OCI-LY3 (cell line): ENCODE results near the gene PEAK3.

ENCODE experiments used
- EZH2phosphoT487 ChIP-seq: fragments of 200-600 bp; shearing (Covaris generic); IDR thresholded peaks from 2 replicates; pipeline ENCODE4 v1.6.1; 2018; ENCODE audit warnings: antibody characterized with exemption, mixed run types, low read depth
- TF ChIP-seq, protein P1 (sequence below): fragments of 200-600, 300-600 bp; sonication (generic); IDR thresholded peaks from 2 replicates; pipeline ENCODE4 v1.5.1; 2014; ENCODE audit warnings: antibody characterized with exemption, low read length, low read depth

DNA sequence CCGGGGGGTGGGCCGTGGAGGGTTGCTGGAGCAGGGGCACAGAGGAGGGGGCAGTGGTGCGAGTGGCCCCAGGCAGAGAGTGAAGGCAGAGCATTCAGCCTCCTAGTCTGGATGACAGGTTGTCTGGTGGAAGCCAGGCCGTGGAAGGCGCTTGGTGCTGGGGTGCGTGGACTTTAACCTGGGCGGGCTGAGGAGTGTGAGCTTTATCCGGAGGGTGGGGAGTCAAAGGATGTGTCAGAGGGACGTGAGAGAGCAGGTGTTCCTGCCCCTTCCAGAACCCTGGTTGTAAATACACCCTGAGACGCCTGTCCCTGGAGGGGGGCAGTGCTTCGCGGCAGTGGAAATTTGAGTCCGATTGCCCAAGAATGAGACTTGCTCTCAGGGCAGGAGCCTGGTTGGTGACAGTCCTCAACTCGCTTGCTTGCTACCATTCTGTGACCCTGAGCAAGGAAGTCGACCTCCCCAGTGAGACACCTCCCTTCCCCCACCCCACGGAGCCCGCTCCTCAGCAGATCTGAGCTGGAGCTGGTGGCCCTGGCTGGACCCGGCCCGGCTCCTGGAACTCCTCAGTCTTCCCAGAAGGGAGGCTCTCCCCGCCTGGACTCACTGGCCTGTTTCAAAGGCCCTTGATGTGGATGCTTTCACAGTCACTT is 48.8 kb upstream of the PEAK3 start:
- no peak for TF ChIP-seq EZH2phosphoT487
- TF ChIP-seq, protein P1, sequence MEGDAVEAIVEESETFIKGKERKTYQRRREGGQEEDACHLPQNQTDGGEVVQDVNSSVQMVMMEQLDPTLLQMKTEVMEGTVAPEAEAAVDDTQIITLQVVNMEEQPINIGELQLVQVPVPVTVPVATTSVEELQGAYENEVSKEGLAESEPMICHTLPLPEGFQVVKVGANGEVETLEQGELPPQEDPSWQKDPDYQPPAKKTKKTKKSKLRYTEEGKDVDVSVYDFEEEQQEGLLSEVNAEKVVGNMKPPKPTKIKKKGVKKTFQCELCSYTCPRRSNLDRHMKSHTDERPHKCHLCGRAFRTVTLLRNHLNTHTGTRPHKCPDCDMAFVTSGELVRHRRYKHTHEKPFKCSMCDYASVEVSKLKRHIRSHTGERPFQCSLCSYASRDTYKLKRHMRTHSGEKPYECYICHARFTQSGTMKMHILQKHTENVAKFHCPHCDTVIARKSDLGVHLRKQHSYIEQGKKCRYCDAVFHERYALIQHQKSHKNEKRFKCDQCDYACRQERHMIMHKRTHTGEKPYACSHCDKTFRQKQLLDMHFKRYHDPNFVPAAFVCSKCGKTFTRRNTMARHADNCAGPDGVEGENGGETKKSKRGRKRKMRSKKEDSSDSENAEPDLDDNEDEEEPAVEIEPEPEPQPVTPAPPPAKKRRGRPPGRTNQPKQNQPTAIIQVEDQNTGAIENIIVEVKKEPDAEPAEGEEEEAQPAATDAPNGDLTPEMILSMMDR: no peak
